HEK293 (cell line): Measurements from ENCODE around the gene APH1A.

Source experiments
- CTCF ChIA-PET: fragments of 350-600 bp; formaldehyde crosslinking; extraction: SDS; loops from one replicate; lab custom pipeline; 2021; ENCODE audit warnings: antibody characterized with exemption; lab: Yijun Ruan, JAX
- POLR2A ChIA-PET: fragments of 300-600 bp; formaldehyde crosslinking; extraction: SDS; loops from one replicate; lab custom pipeline; 2020; ENCODE audit warnings: antibody characterized with exemption, inconsistent platforms; lab: Yijun Ruan, JAX
- H3K27ac ChIP-seq: fragments of 200-500 bp; sonication (Bioruptor generic); 2 replicates; pipeline ENCODE4 v1.5.1; 2014; ENCODE audit warnings: low read depth, low read length, control low read depth, inconsistent platforms; ENCODE audit errors: extremely low read depth
- H3K36me3 ChIP-seq, 2 experiments: fragments of 200-500 bp in 1 of 2; sonication (Bioruptor generic) in 1 of 2; 1 replicate in 1 of 2; 2 replicates in 1 of 2; pipeline ENCODE4 v1.5.1; 2014 to 2017; ENCODE audit warnings: inconsistent platforms in 2 of 2, low read length in 2 of 2; ENCODE audit not compliant: control insufficient read depth in 2 of 2, insufficient read depth in 1 of 2
- H3K4me1 ChIP-seq: fragments of 200-500 bp; sonication (Bioruptor generic); 2 replicates; pipeline ENCODE4 v1.5.1; 2014; ENCODE audit warnings: mild to moderate bottlenecking, low read length, inconsistent platforms; ENCODE audit not compliant: control insufficient read depth, insufficient read depth
- H3K4me3 ChIP-seq: 2 replicates; pipeline ENCODE4 v1.5.1; 2011; ENCODE audit warnings: low read depth, mild to moderate bottlenecking, control low read depth, low read length, moderate library complexity
- H3K9me3 ChIP-seq: fragments of 200-500 bp; sonication (Bioruptor generic); 2 replicates; pipeline ENCODE4 v1.5.1; 2014; ENCODE audit warnings: low read depth, low read length, inconsistent platforms; ENCODE audit not compliant: control insufficient read depth, insufficient read depth
- BCL11A ChIP-seq: fragments of 450-650 bp; formaldehyde crosslinking; IDR thresholded peaks from 2 replicates; pipeline ENCODE4 v1.5.1; 2016; ENCODE audit warnings: low read depth, missing biosample characterization, missing genetic modification characterization
- GLI2 ChIP-seq: fragments of 450-650 bp; formaldehyde crosslinking; IDR thresholded peaks from 2 replicates; pipeline ENCODE4; 2017; ENCODE audit warnings: missing biosample characterization, missing genetic modification characterization, low read depth, borderline replicate concordance
- KLF16 ChIP-seq: fragments of 450-650 bp; formaldehyde crosslinking; IDR thresholded peaks from 2 replicates; pipeline ENCODE4 v1.5.1; 2017; ENCODE audit warnings: missing biosample characterization, missing genetic modification characterization
- KLF8 ChIP-seq: fragments of 450-650 bp; formaldehyde crosslinking; IDR thresholded peaks from 2 replicates; pipeline ENCODE4 v1.5.1; 2016; ENCODE audit warnings: missing biosample characterization, missing genetic modification characterization
- PRDM1 ChIP-seq: fragments of 450-650 bp; formaldehyde crosslinking; IDR thresholded peaks from 2 replicates; pipeline ENCODE4; 2016; ENCODE audit warnings: missing biosample characterization, missing genetic modification characterization
- RBAK ChIP-seq: fragments of 450-650 bp; formaldehyde crosslinking; IDR thresholded peaks from 2 replicates; pipeline ENCODE4 v1.5.1; 2016; ENCODE audit warnings: missing biosample characterization, missing genetic modification characterization
- SP7 ChIP-seq: fragments of 450-650 bp; formaldehyde crosslinking; IDR thresholded peaks from 2 replicates; pipeline ENCODE4 v1.5.1; 2016; ENCODE audit warnings: missing biosample characterization, missing genetic modification characterization
- ZBTB26 ChIP-seq: fragments of 450-650 bp; formaldehyde crosslinking; optimal IDR thresholded peaks from 2 replicates; pipeline ENCODE3; 2016; ENCODE audit warnings: missing biosample characterization, mild to moderate bottlenecking, missing genetic modification characterization
- ZBTB7A ChIP-seq: fragments of 450-650 bp; formaldehyde crosslinking; IDR thresholded peaks from 2 replicates; pipeline ENCODE4 v1.5.1; 2016; ENCODE audit warnings: low read depth, missing biosample characterization, missing genetic modification characterization
- ZNF169 ChIP-seq: fragments of 450-650 bp; formaldehyde crosslinking; IDR thresholded peaks from 2 replicates; pipeline ENCODE4 v1.5.1; 2016; ENCODE audit warnings: missing biosample characterization, missing genetic modification characterization
- ZNF19 ChIP-seq: fragments of 450-650 bp; formaldehyde crosslinking; IDR thresholded peaks from 2 replicates; pipeline ENCODE4; 2016; ENCODE audit warnings: missing biosample characterization, missing genetic modification characterization, low read depth
- ZNF202 ChIP-seq: fragments of 450-650 bp; formaldehyde crosslinking; IDR thresholded peaks from 2 replicates; pipeline ENCODE4 v1.5.1; 2016; ENCODE audit warnings: missing biosample characterization, missing genetic modification characterization, borderline replicate concordance
- ZNF280C ChIP-seq: fragments of 450-650 bp; formaldehyde crosslinking; IDR thresholded peaks from 2 replicates; pipeline ENCODE4 v1.5.1; 2016; ENCODE audit warnings: missing biosample characterization, missing genetic modification characterization
- ZNF335 ChIP-seq: fragments of 450-650 bp; formaldehyde crosslinking; conservative IDR thresholded peaks from 2 replicates; pipeline ENCODE4 v1.5.1; 2016; ENCODE audit warnings: missing biosample characterization, missing genetic modification characterization
- ZNF362 ChIP-seq: fragments of 450-650 bp; formaldehyde crosslinking; IDR thresholded peaks from 2 replicates; pipeline ENCODE4 v1.5.1; 2016; ENCODE audit warnings: missing biosample characterization, missing genetic modification characterization
- ZNF391 ChIP-seq: fragments of 450-650 bp; formaldehyde crosslinking; IDR thresholded peaks from 2 replicates; pipeline ENCODE4 v1.5.1; 2016; ENCODE audit warnings: low read depth, missing biosample characterization, missing genetic modification characterization, borderline replicate concordance
- ZNF394 ChIP-seq: fragments of 450-650 bp; formaldehyde crosslinking; IDR thresholded peaks from 2 replicates; pipeline ENCODE4 v1.5.1; 2016; ENCODE audit warnings: missing biosample characterization, missing genetic modification characterization, mild to moderate bottlenecking, moderate library complexity, borderline replicate concordance
- ZNF510 ChIP-seq: fragments of 450-650 bp; formaldehyde crosslinking; IDR thresholded peaks from 2 replicates; pipeline ENCODE4 v1.5.1; 2018; ENCODE audit warnings: mild to moderate bottlenecking, missing genetic modification characterization, missing biosample characterization; ENCODE audit not compliant: insufficient replicate concordance
- ZNF558 ChIP-seq: fragments of 450-650 bp; formaldehyde crosslinking; IDR thresholded peaks from 2 replicates; pipeline ENCODE4 v1.5.1; 2016; ENCODE audit warnings: missing biosample characterization, missing genetic modification characterization
- ZNF596 ChIP-seq: fragments of 450-650 bp; IDR thresholded peaks from 2 replicates; pipeline ENCODE4 v1.5.0; 2018; ENCODE audit warnings: missing biosample characterization, mild to moderate bottlenecking, missing genetic modification characterization, moderate library complexity
- ZNF621 ChIP-seq: fragments of 450-650 bp; formaldehyde crosslinking; IDR thresholded peaks from 2 replicates; pipeline ENCODE4 v1.5.1; 2017; ENCODE audit warnings: missing biosample characterization, missing genetic modification characterization
- ZNF704 ChIP-seq: fragments of 450-650 bp; formaldehyde crosslinking; IDR thresholded peaks from 2 replicates; pipeline ENCODE4 v1.5.1; 2016; ENCODE audit warnings: missing biosample characterization, missing genetic modification characterization
- ZNF776 ChIP-seq: fragments of 450-650 bp; formaldehyde crosslinking; IDR thresholded peaks from 2 replicates; pipeline ENCODE4 v1.5.0; 2017; ENCODE audit warnings: missing biosample characterization, missing genetic modification characterization, borderline replicate concordance

Gene APH1A

GRCh38 chr1:150299716-150300115 lies 30.9 kb upstream of the APH1A start (continued):
- no peak for TF ChIP-seq KLF8 (tag by site-specific recombination)
- TF ChIP-seq KLF16 (tag by site-specific recombination) = no peak
- TF ChIP-seq ZBTB7A (tag by site-specific recombination) = no peak
- no peak for TF ChIP-seq ZBTB26 (tag by site-specific recombination)
- TF ChIP-seq ZNF704 (tag by site-specific recombination) = no peak

GRCh38 chr1:150295476-150295875 lies 26.7 kb upstream of the APH1A start:
- ChIA-PET CTCF (interaction anchor here (1.4 to 1.7 kb wide), 2 partner anchors 14 to 39 kb away, joined by 8 to 10 read pairs; no protein-coding TSS in a partner anchor), POLR2A (interaction anchor here (0.9 kb wide), 2 partner anchors 12 to 267 kb away, joined by 3 to 7 read pairs; no protein-coding TSS in a partner anchor)
- no peaks in the 10 kb centered on the region for H3K9me3 ChIP-seq
- H3K36me3 ChIP-seq = peaks cover 35 to 53% of the 10 kb centered on the region in 2 experiments
- H3K4me3 ChIP-seq = no peak overlapping the region
- no peak for TF ChIP-seq ZNF558
- TF ChIP-seq GLI2 (tag by site-specific recombination) = no peak
- peak; percentile 41; the same call in 1 of the 2 replicates for TF ChIP-seq ZNF394 (tag by site-specific recombination)
- peak; percentile 47 for TF ChIP-seq ZNF335 (tag by site-specific recombination)
- no peak for TF ChIP-seq ZNF776 (tag by site-specific recombination)
- TF ChIP-seq PRDM1 (tag by site-specific recombination) = 0 out of 2 replicates have a peak, but pooled peaks have one; percentile 41
- no peaks in the 10 kb centered on the region for H3K4me1 ChIP-seq
- H3K27ac ChIP-seq = no peak overlapping the region

- Histone ChIP-seq H3K4me1 (no peaks in the 10 kb centered on the region), H3K27ac (peak within 1 kb of the TSS; percentile 60), H3K9me3 (no peaks in the 10 kb centered on the region), H3K4me3 (peak within 1 kb of the TSS; percentile 80), H3K36me3 (peaks cover 31 to 36% of the 10 kb centered on the region in 2 experiments)
- ChIA-PET POLR2A (no interaction called here), CTCF (no interaction called here)
- TF ChIP-seq ZNF510 (tag by site-specific recombination) = no peak
- no peak for TF ChIP-seq ZNF19
- TF ChIP-seq ZNF169 (tag by site-specific recombination) = no peak
- TF ChIP-seq SP7 = peak; percentile 41
- TF ChIP-seq ZNF704 (tag by site-specific recombination) = no peak
- TF ChIP-seq ZNF596 = no peak
- TF ChIP-seq ZNF362 (tag by site-specific recombination) = no peak
- TF ChIP-seq ZNF391 (tag by site-specific recombination) = no peak
- no peak for TF ChIP-seq RBAK (tag by site-specific recombination)
- no peak for TF ChIP-seq ZNF621 (tag by site-specific recombination)
- no peak for TF ChIP-seq ZNF202 (tag by site-specific recombination)
- TF ChIP-seq ZNF280C (tag by site-specific recombination) = no peak
- no peak for TF ChIP-seq BCL11A (tag by site-specific recombination)
- TF ChIP-seq ZBTB7A (tag by site-specific recombination) = no peak
Measured at GRCh38 chr1:150293433-150294253, 24.8 kb upstream of the APH1A start, which contains the start of gene MRPS21. Gene MRPS21, plus strand, starts transcription at chr1:150293861. Its CDS starts 506 bp downstream, at chr1:150294367.
